IPS DF 4.7 (cell line): ENCODE results near the gene APOBEC4.
A peak's percentile ranks its signal among the peaks of the same experiment; 100 is the strongest.
"Not testable (repeated sequence)": the region's sequence is repeated elsewhere in the genome, so short reads cannot be mapped to it uniquely, and the experiment has no call there.

Experiments
- DNase-seq: peaks from one replicate; pipeline ENCODE4 v3.0.0-alpha.2; 2013; ENCODE audit warnings: low spot score; ENCODE audit errors: extremely low read depth

Gene APOBEC4, protein sequence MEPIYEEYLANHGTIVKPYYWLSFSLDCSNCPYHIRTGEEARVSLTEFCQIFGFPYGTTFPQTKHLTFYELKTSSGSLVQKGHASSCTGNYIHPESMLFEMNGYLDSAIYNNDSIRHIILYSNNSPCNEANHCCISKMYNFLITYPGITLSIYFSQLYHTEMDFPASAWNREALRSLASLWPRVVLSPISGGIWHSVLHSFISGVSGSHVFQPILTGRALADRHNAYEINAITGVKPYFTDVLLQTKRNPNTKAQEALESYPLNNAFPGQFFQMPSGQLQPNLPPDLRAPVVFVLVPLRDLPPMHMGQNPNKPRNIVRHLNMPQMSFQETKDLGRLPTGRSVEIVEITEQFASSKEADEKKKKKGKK

DNA sequence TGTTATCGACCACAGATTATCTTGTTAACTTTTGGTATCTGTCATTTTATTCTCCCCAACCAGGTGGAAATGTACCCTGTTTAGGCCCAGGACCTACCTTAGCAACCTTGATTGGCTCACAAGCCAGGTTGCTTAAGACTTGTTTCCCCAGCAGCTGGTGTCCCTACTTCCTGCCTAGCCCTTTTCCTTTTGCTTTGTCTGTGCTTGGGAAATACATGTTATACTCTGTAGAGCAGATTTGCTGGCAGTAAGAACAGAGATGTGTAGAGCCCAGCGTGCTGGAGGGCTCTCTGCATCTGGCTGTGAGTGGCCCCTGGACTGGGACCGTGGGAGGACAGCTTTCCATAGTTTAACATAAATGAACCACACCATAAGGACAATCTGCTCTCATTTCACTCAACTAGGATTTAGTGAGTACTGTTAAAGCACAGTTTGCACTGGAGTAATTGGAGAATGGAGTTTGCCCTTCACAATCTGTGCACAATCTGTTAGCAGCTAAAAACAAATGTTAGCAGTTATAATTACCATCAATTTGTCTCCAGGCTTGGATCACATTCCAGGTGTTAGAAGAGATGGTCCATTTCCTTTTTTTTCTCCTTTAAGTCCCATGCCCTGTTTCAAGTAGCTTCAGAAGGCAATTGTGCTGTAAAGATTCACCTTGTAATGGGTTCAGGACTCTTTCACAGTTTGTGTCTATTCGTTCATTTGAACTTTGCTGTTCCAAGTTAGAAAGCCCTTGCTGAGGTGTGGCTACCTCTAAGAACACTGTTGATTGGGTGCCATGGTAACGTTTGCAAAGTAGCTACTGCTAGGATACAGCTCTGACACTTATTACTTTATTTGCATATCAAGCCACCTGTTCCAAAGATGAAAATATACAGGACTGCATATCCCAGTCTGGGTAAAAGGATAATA is at the start of gene APOBEC4:
APOBEC4 (minus strand) TSS at position 770 of the 915 bp plus-strand sequence. CDS start 4,535 bp downstream, outside the sequence.
- no peak for DNase-seq

DNA sequence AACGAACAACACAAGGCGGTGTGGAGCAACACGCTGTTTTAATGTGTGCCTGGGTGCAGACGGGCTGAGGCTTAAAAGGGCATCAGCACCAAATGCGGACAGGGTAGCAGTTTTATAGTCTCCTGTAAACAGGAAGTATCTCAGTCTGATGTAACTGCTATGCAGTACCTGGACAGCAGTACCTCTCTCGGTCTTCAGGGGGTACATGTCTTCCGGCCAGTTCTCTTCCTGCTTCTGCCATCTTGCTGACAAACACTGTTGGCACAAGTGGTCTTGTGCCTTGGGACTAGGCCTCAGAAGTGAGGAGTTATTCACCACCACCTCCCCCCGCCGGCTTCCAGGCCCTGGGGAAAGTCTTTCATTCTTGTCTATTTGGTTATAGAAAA is 49.7 kb upstream of the APOBEC4 start:
- no peak for DNase-seq

DNA sequence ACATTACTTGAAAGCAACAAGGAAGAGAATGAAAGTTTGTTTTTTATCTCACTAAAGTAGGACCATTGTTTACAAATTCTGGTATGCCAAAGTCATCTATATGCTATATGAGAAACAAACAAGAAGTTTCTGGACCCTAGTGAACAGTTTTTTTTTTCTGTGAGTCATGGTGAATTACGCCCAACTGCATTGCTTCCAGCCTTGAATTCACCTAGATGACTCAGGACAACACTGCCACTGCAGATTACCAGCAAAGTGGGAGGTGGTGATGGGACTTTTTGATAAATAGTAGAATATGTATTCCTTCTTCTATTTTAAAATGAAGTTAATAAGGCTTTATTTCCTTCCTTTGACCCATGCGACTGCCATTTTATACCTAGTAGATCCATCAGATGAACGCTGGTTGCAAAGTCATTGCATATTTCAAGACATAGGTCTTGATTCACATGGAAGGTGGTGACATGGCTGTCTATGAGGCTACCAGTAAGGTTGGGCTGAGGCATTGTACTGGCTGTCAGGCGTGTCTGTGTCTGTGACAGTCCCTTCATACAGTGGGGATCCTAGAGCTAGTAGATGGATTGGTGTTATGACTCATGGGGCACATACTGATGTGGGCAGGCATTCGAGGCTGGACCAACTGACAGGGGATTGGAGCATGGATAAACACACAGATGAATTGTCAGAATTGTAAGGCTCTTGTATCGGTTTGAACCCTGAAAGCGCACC is 49.1 kb upstream of the APOBEC4 start:
- DNase-seq = no peak

DNA sequence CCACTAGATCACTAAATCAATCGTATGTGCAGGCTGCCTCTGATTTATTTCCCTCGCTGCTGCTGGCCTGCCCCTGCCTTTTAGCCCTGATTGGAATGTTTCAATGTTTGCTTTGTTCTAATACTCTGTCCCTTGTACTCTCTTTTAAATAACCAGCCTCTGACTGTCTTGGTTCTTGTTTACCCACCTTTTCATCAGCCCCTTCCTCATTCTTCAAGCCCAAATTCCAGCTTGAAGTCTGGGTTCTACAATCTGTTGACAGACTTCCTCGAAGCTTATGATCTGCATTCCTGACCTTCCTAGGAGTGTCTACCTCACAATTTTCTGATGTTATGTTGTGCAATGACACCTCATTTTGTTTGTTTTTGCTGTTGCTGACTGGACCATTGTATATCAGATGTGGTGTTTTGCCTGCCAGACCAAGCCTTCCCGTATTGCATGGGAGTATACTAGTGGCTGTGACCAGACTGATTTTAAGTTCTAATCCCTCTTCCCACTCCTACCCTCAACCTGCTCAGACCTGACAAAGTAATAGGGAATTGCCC is 46.6 kb upstream of the APOBEC4 start:
- no peak for DNase-seq

DNA sequence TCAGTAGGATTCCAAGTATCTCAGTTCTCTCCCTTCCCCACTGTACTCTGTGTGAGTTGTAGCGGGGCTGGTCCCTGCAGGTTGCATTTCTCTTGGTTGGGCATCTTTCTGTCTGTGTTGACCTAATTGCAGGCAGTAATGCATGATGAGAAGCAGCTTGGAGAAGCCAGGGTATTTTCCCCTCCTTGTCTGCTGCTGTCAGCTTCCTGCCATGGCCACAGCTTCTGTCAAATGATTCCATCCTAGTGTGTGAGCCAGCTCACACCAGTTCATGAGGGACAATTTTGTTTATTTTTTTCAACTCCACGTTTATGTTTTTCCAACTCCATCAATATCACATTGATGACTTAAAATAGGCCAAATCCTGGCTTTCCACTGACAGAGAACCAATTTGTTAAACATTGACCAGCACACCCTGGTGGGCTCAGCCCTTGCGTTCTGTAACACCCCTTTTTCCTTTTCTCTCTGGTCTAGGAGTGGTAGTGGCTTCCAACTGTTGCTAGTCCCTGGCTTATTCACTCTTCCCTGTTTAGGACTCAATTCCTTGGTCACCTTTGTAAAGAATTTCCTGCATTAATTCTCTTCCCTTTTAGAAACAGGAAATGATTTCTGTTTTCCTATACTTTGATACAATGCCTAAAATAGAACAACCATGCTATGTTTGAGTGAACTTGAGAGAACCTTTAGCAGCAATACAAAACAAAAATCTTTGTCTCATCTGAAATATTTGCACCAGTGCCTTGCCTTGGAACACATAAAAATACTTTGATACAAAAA is 44.9 kb upstream of the APOBEC4 start:
- no peak for DNase-seq

DNA sequence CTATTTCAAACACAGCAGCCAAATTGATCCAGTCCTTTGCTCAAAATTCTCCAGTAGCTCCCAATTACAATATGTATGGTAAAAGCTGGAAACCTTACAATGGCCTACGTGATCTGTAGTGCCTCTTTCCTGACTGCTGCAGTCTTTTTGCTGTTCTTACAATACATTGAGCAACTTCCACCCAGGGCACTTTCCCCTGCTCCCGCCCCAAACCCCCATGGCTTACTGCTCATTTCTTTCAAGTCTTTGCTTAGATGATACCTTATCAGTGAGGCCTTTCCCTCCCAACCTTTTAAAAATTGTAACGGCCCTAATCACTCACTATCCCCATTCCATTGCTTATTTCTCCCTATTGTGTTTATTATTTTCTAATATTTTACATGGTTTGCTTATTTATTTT is 43.9 kb upstream of the APOBEC4 start:
- no peak for DNase-seq

DNA sequence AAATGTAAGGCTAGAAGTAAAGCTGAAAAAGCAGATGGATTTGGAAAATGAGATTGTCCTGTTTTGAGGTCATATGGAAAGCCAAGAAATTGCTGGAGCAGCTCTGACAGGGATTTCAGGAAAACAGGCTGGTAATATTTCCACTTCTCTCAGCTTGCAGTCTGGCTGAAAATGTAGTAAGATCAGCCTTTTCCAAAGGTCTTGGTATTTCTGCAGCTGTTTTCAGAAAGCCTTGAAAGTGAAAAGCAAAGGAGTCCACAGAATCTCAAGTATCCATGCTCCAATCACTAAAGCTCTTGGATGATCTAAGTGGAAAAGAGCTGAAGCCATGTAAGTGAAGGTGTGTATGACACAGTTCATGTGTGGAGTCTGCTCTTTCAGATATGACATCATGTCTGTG is 41.6 kb upstream of the APOBEC4 start:
- DNase-seq = no peak

DNA sequence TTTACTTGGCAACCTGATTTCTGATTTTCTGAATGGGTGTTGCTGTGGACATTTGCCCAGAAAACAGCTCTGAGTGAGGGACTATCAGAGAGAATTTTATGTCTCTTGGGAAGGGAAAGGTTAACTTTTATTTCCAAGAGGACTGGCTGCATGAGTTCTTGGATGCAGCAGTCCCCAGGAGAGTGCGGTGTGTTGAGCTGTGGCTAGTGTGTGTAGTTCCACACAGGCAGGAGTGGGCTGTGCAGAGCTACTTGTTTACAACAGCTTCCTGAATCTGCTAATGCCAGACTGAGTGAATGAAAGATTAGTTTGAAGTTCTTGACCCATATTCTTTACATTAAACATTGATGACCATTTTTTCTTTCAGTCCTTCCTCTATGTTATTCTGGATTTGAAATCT is 41.0 kb upstream of the APOBEC4 start:
- DNase-seq = no peak

DNA sequence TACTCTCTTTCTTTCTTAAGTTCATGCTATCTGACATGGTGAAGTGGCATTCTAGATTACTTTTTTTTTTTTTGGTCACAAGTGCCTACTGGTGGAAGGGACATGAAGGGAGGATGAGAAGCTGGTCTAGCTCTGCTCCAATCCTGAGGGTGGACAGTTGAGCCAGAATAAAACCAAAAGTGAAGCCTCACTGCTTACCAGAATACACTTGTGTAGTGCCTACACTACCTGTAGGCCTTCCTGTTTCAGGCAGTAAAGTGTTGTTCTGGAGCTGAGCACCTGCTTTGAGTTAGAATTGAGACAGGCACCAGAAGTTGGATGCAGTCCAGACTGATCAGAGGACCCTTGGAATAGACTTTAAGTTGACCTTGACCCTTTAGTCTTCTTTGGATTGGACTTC is 40.4 kb upstream of the APOBEC4 start:
- DNase-seq = no peak

DNA sequence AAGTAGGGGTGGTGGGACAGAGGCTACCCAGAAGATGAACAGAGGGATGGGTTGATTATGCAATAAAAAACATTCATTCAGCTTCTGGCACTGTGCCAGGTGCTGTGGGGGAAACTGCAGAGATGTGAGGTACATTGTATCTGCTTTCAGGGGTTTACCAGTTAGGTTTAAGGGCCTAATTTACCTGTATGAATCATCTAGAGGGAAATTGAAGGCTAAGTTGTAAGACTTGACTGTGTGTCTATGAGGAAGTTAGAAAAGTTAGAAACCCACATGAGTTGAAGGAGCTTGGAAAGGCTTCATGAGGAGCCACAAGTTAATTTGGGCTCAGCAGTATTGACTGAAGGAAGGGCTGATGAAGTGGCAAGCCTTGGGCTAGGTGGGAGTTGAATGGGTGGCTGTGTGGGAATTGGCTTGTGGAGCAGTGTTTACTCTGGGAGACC is 36.7 kb upstream of the APOBEC4 start:
- no peak for DNase-seq

DNA sequence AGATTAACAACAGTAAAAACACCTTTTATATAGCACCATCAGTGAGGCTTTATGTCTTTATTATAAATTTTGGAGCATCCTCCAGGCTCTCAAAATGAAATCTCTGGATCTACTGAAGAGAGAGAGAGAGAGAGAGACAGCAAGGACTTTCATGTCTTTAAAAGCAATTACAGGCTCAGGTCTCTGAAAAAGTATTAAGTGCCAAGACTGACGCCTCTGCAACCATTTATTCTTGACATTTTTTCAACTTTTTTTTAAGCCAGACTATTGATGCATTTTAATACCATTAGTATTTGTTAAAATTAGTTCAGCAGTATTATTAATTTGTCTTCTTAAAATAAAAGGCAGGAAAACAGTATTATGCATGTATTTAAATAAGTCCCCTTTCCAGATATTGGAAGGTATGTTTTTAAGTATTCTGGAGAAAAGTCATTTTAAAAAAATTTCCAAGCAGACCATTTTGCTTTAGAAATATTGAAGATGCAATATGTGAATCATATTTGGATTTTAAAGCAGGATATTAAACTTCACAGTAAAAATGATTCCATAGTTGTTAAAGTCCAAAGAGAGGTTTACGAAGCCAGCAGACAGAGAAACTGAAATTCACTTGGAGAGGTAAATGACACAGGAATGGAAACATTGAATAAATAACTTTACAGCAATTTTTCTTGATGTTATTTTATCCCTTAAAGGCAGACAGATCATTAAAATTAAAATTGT is 35.4 kb upstream of the APOBEC4 start:
- DNase-seq = no peak

DNA sequence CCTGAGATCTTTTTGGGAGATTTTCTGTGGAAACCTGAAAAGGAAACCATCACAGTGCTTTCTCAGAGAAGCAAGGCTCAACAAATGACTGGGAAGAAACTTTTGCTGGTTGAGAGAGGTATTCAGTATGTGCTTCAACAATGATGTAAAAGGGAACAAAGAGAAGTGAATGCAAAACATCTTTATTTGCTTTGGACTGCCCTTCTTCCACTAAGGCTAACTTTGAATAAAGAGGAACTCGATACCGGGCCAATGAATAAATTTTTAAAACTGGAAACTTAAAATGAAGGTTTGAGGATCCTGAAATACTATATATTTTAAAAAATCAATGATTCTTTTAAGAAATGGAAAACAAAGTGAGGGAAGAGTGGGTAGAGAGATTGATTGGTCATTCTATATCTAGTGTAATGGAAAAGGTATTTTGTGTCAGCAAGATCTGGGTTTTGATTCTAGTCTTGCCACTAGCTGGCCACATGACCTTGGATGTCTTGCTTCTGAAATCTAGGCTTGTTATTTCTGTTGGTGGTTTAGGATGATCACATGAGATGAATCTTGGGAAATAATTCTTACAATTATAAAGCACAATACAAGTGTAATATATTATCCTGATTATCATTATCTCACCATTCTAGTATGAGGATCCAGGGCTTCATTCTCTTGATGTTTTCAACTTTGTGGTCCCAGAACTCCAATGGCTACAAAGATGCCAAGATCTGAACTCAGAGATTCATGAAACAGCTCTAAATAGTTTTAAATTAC is 34.6 kb upstream of the APOBEC4 start:
- DNase-seq = no peak

DNA sequence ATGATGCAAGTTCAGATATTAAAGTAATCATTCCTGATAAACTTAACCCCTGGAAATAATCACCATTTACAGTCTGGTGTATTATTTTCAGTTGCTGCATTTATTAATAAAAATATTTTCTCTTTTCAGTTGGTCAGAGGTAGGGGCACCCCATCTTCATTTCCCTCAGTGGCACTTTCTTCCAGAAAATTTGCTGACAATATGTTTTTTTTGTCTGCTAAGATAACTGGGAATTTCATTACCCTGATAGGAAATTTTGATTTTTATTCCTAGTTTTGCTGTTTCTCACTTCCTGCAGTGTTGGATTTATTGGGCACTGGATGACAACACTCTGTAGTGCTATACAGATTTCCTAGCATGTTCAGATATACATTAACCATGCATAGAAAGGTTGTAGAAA is 33.1 kb upstream of the APOBEC4 start:
- no peak for DNase-seq

DNA sequence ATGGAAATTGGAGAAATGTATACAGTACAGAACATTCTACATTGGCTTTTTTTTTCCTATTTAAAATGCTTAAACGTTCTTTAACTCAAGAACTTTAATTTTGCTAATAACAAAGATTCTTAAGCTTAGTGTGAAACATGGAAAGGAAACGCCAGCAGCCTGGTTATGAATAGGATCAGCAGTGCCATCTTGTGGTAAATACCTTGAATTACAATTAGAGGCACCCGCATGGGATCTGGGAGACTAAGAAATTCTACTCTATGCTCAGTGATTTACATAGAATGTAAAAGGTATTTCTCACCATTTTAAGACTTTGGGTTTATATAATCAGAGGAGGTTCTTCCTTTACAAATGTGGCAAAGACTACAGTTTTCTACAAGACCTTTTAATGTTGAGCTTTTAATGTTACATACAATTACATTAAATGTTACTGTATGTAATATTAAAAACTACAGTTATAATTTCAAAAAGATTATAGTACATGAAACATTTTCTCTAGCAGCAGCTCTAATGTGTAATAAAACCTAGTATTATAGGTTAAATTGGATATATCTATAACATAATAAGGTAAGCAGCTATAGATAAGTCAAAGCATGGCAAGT is 32.1 kb upstream of the APOBEC4 start:
- DNase-seq = peak; percentile 19

DNA sequence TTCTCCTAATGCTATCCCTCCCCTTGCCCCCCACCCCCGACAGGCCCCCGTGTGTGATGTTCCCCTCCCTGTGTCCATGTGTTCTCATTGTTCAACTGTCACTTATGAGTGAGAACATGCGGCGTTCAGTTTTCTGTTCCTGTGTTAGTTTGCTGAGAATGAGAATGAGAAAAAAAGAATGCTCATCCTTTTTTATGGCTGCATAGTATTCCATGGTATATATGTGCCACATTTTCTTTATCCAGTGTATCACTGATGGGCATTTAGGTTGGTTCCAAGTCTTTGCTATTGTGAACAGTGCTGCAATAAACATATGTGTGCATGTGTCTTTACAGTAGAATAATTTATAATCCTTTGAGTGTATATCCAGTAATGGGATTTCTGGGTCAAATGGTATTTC is 26.2 kb upstream of the APOBEC4 start:
- not testable (repeated sequence) for DNase-seq

DNA sequence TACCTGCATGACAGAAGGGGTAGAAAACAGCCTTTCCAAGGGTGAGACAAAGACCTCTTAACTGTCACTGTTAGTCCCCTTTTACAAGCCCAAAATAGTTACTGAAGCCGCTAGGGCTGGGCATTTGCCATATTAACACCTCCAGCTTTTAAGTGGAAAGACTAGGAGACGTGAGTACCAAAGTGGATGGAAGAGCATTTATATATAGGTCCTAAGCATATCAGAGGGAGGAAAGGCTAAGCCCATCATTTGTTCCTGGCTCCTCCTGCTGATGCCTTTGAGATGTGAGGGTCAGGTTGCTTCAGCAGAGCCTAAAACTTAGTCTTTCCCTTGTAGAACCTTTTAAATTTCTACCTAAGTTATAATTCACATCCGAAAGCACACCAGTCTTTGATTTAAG is 25.7 kb upstream of the APOBEC4 start:
- no peak for DNase-seq

DNA sequence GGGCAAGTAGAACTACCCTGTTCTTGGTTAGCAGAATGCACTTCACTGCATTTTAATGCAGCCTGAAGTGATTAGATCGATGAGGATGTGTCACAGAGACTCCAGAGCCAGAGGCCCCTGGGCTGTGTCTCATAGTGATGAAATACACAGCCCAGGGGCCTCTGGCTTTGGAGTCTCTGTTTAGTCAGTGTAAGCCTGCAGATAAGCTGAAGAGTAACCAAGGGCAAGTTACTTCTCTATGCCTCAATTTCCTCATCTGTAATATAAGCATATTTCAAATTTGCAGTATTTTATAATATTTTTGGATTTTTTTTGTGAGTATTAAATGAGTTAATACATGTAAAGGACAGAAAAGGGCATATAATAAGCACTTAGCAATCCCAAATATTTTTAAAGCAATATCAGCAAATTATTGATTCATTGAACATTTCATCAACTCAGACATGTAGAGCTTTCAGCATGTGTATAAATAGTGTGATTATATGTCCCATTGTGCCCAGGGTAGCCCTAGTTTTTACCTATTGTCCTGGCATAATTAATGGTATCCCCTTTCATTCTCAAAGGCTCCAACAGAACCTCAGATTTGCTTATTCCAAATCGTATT is 23.6 kb upstream of the APOBEC4 start:
- no peak for DNase-seq

DNA sequence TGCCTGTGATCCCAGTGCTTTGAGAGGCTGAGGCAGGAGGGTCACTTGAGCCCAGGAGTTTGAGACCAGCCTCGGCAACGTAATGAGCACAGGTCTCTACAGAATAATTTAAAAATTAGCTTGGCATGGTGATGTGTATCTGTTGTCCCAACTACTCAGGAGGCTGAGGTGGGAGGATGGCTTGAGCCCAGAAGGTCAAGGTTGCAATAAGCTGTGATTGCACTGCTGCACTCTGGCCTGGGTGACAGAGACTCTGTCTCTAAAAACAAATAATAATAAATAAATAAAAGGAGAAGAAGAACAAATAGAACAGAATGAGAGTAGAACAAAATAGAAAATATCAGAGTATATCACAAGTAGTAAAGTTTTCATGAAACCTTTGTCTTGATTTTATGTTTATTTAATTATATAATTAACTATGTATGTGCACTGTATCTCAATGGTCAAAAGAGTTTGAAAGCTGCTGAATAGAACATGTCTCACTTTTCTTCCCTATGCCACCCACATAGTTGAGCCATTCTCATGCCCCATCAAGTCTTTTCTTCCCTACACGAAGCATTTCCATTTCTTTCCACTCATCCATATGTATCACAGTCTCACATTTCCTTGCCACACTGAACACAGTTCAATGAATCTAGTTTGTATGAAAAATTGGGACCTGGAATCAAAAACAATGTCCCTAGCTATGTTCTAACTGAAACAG is 22.9 kb upstream of the APOBEC4 start:
- DNase-seq = no peak
